ENCODE results near the gene NFAT5.
A peak's percentile ranks its signal among the peaks of the same experiment; 100 is the strongest.
"Not testable (repeated sequence)": the region's sequence is repeated elsewhere in the genome, so short reads cannot be mapped to it uniquely, and the experiment has no call there.

The NFAT5 gene

DNA sequence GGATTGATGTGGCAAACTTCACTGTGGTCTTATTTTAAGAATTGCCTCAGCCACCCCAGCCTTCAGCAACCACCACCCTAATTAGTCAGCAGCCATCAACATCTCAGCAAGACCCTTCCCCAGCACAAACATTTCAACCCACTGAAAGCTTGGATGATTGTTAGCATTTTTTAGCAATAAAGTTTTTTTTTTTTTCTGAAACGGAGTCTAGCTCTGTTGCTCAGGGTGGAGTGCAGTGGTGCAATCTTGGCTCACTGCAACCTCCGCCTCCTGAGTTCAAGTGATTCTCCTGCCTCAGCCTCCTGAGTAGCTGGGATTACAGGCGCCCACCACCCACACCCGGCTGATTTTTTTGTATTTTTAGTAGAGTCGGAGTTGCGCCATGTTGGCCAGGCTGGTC, 19.1 kb upstream of the NFAT5 start:
- not testable (repeated sequence) for DNase-seq (ENCODE audit: low spot score)

DNA sequence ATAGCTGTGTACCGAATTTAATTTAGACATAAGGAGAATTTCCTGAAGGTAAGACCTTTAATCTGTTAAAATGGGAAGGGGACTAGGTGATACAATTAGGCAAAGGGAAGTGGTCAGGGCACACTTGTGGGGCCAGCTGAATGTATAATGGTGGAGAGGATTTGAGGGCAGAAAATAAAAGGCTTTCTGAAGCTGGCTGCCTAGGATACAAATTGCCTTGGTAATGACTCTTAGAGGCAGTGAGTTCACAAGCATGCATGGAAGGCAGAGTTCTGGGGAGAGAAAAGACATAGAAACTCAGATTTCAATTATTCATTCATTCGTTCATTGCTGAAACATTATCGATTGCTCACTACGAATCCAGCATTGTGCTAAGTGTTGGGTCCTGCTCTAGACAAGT, 12.4 kb upstream of the NFAT5 start:
- DNase-seq (ENCODE audit: low spot score), result no peak

DNA sequence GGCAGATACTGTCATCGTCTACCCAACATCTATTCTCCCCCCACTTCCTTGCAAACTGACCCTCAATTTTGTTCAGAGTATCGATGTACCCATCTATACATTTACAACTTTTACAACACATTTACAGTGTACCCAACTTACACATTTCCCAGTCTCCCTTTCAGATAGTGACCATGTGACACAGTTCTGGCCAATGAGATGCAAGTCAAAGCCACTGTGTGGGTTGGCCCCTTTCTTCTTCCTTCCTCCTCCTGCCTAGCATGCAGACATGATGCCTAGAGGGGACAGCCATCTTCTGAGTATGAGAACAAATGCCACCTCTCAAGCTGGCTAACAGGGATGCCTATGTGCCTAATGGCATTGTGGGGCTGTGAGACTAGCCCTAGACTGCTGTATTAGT, 11.3 kb upstream of the NFAT5 start:
- DNase-seq (ENCODE audit: low spot score), result peak; percentile 13

DNA sequence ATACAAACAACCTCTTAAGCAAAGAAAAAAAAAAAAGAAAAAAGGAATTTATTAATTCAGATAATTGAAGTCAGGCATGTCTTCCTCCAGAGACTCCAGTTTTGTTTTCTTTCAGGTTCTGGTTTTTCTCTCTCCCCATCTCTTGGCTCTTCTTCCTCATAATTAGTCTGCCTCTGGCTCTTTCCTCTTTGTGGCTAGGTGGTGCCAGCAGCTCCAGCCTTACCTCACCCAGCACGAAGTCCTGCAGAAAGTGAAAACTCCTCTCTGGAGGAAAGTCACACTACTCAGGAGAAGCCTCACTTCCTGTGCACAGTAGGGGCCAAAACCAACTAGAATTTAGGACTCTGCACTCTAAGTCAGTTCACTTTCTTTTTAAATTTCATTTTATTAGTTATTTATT, 10.3 kb upstream of the NFAT5 start:
- DNase-seq (ENCODE audit: low spot score), result no peak

DNA sequence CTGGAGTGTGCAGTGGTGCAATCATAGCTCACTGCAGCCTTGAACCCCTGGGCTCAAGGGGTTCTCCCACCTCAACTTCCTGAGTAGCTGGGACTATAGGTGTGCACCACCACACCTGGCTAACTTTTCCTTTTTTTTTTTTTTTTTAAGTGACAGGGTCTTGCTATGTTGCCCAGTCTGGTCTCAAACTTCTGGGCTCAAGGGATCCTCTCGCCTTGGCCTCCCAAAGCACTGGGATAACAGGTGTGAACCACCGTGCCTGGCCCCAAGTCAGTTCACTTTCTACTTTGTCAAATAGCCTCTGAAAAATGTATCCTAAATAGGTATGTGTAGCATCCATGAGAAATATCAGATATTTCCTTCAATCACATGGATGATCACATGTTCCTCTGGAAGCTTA, 9.9 kb upstream of the NFAT5 start:
- no peak for DNase-seq (ENCODE audit: low spot score)

DNA sequence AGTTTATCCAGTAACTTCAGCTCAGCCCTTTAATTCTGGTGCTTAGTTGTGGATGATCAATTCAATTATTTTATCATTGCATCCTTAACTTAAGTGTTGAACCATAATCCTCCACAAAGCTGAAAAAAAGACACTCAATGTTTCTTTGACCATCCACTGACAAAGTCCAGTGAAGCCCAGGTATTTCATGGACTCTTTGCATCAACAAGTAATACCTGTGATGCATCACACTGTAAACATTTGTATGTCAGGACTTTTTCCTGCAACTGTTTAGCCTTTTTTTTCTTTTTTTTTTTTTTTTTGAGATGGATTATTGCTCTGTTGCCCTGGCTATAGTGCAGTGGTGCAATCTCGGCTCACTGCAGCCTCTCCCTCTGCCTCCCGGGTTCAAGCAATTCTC, 6.6 kb upstream of the NFAT5 start:
- DNase-seq (ENCODE audit: low spot score), result no peak

DNA sequence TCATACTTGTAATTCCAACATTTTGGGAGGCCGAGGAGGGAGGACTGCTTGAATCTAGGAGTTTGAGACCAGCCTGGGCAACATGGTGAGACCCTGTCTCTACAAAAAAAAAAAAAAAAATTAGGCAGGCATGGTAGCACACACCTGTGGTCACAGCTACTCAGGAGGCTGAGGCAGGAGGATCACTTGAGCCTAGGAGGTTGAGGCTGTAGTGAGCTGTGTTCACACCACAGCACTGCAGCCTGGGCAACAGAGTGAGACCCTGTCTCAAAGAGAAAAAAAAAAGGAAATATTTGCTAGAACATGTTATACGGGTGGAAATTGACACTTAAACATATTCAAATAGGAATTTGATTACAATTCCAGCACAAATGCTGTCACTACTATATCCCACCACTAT, 4.4 kb upstream of the NFAT5 start:
- not testable (repeated sequence) for DNase-seq (ENCODE audit: low spot score)

DNA sequence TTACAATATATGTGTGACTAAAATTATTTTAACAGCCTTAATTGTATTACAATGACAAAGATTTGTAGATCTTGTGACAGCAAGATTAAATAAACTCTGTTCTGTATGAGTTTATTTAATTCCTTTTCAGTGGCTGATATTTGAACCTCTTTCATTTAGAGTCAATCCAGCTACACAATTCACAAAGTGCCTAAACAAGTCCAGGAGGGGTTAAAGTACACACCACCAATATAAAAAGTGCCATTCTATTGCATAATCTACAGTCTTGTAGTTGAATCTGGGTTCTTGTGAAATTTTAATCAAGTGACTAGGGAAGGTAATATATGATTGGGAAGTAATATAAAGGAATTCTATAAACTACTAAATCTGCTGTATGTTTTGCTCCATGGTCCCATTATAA, 3.9 kb upstream of the NFAT5 start:
- DNase-seq (ENCODE audit: low spot score), result no peak

DNA sequence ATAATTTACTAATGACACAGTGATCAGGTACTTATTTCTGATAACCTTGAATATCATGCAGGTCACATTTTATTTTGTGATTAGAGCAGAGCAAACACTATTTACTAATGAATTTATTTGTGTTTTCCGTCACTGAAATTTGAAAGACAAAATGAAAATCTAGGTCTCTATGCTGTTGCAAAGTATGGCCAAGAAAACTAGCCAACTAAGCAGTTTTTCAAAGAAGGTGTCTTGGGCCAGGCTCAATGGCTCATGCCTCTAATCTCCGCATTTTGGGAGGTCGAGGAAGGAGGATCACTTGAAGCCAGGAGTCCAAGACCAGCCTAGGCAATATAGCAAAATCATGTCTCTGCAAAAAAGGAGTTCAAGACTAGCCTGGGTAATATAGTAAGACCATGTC, 3.0 kb upstream of the NFAT5 start:
- DNase-seq (ENCODE audit: low spot score), result no peak

DNA sequence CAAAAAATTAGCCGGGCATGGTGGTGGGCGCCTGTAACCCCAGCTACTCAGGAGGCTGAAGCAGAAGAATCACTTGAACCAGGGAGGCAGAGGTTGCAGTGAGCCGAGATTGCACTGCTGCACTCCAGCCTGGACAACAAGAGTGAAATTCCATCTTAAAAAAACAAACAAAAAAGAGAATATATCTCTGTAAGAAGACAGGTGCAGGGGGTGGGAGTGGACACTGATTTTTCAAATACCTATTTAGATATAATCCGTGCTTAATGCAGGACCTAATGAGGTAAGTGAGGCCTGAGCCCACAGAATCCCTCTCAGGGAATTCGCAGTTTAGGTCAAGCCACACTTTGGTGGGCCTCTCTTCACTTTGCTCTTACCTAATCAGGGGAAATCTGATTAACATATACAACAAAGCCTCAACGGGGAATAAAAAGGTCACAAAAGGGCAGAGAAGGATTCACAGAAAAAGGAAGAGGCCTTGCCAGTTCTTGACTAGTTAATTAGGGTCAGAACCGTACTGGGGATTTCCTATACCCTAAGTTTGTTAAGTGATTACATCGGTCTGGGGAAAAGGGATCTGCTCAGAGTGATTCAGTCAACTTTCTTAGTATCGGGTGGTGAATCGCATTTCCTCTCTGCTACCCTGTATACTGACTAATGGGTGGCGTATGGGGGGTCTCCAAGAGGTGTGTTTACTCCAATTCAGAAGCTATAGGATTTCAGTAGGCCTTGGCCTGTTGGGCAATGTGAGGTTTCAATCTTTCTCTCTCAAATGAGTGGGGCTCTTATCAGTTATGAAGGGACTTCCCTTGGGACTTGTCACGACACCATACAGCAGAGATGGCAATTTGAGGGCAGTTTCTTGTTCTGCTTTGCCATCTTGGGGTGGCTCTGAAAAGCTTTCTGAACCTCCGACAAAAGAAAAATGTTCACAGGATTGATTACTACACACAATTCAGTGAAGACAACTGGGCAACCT, 1.9 kb upstream of the NFAT5 start:
- DNase-seq (ENCODE audit: low spot score), result peak; percentile 47

DNA sequence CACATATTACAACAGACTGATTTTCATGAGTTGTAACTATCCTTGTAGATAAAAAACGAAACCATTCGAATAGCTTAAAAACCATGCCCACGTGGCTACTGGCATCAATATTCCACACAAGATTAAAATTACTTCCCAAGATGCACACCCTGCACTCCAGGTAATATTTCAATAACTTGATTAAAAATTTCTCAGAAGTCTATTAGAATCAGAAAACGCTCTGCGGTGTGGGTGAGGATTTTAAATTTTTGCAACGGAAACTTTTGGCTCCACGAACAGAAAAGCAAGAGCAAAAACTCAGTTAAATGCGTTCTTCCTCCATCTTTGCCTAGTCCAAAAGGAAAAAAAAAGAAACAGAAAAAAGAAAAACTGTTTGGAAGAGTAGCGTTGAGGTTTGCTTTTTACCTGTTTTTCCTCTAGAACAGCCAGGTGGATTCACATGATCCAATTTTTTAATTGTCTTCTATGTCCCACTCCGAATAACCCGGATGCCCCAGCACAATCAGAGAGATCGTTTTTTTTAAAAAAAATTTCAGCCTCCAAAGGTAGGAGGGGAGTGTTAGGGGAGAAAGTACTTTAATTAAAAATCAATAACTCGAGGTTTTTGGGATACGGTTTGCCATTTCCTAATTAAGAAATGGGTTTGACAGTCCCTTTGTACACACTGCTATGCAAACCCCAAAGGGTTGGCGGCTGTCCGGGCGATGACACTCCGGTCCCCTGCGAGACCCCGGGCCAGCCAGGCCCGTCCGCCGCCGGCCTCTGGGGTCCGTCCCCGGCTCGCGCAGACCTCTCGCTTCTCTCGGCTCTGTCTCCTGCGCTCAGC, 708 bp upstream of the NFAT5 start:
- DNase-seq (ENCODE audit: low spot score), result no peak

DNA sequence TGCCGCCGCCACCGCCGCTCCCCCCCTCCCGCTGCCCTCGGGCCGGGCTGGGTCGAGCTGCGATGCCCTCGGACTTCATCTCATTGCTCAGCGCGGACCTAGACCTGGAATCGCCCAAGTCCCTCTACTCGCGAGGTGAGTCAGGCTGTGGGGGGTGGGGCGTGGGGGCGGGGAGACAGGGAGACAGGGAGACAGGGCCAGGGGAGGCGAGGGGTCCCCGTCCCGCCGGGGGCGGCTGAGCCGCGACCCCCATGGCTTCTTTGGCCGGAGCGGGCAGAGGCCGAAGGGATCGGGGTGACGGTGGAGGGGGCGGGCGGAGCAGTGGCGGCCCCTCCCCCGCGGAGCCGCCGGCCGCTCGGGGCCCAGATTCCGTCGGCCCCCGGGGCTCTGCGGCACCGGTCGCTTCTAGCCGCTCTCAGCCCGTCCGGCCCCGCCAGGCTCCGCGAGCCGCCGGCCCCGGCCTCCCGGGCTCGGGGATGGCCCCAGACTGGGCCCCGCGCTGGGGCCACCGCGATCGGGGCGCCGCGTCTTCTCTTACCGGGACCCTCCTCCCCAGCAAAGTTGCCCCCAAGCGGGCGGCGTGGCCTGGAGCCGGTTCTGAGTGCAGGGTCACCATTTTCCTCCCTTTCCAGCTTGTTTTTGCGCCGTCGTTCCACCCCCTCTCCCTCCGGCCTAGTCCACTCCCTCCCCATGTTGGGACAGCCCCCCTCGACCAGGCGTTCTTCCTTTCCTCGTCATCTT, 644 bp downstream of the NFAT5 start:
- DNase-seq (ENCODE audit: low spot score), result peak; percentile 7

DNA sequence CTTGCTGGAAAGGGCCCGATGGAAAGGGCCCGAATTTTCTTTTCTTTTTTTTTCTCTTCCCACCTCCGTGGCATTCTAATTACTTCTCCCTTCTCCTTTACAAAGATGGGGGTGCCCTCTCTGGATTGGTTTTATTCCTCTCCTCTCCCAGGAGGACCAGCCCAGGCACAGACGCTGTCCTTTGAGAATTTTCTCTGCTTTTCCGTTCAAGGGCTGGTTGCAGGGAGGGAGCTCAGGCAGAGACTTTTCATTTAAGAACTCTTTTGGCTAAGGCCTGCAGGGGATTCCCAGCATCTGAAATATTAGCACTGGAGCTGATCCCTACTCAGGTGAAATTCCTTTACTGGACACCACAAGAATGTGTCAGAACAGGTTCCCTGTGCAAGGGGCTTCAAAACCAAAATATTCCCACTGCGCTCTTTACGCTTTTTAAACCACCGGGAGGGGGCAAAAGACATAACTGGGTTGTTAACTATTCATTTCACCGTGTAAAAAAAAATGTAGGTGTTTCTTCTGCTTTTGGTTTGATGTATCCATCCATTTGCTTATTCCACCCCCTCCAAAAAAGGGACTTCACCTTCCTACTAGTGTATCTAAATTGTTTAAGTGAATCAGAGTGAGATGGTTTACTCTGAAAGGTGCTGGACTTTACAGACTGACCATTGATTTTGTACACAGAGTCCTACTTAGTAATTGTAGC, 1.4 kb downstream of the NFAT5 start:
- DNase-seq (ENCODE audit: low spot score), result peak; percentile 29

DNA sequence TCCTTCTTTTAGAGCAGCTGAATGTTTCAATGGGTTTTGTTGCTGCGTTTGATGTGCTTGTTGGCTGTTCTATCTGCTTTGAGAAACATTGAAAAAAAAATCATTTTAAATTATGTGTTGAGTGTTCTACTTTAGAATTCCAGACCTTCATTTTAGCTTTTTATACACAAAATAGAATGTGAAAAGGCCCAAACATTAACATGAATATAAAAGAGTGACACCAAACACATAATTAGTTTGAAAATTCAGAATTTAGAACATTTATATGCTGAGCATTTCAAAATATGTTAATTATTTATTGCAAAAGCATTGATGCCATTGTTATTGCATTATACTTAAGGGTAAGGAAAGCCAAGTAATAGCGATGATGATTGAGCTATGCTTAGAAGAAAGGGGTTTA, 2.9 kb downstream of the NFAT5 start:
- no peak for DNase-seq (ENCODE audit: low spot score)

DNA sequence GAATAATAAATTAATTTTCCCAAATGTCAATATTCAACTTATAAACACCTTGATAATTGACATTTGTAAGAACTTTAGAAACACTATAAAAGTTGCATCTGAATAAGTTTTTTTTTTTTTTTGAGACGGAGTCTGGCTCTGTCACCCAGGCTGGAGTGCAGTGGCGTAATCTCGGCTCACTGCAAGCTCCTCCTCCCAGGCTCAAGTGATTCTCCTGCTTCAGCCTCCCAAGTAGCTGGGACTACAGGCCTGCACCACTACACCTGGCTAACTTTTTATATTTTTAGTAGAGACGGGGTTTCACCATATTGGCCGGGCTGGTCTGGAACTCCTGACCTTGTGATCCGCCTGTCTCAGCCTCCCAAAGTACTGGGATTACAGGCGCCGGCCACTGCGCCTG, 13.0 kb downstream of the NFAT5 start:
- not testable (repeated sequence) for DNase-seq (ENCODE audit: low spot score)

DNA sequence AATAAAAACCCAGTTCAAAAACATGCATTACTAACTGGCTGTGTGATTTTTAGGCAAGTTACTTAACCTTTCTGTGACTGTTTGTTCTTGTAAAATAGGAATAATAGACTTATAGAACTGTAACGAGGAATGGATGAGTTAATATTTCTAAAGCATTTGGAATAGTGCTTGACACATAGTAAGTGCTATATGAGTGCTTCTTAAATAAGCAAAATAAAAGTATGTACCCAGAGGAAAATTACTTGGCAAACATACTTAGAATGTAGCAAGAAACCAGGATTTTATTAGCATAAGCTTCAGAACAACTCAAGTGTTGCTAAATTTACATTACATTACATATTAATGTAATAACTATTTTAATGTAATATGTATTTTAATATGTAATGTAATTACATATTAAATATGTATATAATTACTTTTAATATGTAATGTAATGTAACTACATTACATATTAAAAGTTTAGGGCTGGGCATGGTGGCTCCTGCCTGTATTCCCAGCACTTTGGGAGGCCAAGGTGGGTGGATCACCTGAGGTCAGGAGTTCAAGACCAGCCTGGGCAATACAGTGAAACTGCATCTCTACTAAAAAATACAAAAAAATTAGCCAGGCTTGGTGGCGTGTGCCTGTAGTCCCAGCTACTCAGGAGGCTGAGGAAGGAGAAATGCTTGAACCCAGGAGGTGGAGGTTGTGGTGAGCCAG, 14.2 kb downstream of the NFAT5 start:
- DNase-seq (ENCODE audit: low spot score), result no peak

DNA sequence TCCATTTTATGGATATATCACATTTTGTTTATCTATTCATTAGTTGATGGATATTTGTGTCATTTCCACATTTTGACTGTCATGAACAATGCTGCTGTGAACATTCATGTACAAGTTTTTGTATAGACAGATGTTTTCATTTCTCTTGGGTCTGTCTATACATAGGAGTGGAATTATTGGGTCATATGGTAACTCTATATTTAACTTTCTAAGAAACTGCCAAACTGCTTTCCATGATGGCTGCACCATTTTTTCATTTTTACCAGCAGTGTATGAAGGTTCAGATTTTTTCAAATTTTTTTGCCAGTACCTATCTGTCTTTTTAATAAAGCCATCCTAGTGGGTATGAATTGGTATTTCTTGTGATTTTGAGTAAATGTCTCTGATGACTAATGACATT, 15.5 kb downstream of the NFAT5 start:
- DNase-seq (ENCODE audit: low spot score), result no peak

DNA sequence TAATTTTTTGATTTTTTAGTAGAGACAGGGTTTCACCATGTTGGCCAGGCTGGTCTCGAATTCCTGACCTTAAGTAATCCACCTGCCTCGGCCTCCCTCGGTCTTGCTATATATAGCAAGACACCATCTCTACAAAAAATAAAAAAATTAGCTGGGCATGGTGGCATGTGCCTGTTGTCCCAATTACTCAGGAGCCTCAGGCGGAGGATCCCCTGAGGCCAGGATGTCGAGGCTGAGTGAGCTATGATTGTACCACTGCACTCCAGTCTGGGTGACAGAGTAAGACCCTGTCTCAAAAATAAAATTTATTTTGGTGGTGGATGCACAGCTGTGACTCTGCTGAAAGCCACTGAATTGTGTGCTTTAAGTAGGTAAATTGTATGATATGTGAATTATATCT, 18.7 kb downstream of the NFAT5 start:
- DNase-seq (ENCODE audit: low spot score), result not testable (repeated sequence)

DNA sequence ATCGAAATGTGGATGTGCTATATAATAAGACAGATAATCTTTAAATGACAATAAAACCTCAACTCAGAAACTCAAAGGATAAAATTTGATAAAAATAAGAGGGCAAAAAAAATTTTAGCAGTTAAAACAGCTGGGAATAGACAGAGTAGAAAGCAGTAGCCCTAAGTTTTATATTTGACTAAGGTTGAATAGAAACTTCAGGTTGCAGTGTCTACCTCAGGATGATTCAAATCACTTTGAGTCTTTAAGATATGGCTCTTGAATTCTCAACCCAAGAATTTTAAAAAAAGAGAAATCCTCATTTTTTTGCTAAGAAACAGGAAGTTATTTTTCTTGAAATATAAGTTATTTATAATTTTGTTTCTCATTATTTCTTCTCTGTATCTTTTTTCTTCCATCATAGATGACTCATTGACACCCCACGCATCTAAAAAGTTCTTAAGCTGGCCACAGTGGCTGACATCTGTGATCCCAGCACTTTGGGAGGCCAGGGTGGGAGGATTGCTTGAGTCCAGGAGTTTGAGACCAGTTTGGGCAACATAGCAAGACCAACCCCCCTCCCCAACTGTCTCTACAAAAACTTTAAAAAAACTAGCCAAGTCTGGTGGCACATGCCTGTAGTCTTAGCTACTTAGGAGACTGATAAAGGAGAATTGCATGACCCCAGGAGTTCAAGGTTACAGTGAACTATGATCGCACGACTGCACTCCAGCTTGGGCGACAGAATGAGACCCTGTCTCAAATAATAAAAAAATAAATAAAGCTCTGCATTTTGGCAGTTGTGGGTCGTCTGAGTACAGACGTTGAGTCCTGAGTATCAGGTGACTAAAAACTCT, 23.9 kb downstream of the NFAT5 start:
- DNase-seq (ENCODE audit: low spot score), result no peak

DNA sequence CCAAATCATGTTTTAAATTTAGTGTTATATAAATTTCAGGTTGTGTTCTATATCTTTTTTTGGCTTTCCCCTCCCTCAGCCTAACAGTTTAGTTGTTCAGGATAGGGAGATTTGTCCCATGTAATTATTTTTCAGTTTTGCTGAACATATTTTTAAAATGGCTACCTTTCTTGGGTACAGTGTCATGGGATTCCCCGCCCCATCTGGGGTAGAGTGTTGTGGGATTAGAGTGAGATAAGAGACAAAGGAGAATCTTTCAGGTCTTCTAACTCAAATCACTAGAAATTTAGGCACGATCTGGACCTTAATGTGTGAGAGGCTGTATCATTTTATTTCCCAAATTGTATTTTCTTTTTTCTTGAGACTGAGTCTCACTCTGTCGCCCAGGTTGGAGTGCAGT, 24.8 kb downstream of the NFAT5 start:
- no peak for DNase-seq (ENCODE audit: low spot score)

Measured in SK-N-DZ (cell line).